Erythroblast (primary cell): ENCODE measurements around the gene CLEC1A.

Source experiments
- GATA1 ChIP-seq: IDR thresholded peaks from 2 replicates; pipeline ENCODE4 v1.6.1; 2011; ENCODE audit warnings: low read depth, mild to moderate bottlenecking, control low read depth, low read length, moderate library complexity
- POLR2A ChIP-seq: IDR thresholded peaks from 2 replicates; pipeline ENCODE4 v1.6.1; 2011; ENCODE audit warnings: mild to moderate bottlenecking, low read length

GRCh38 chr12:10068644-10069043 is 30.1 kb downstream of the CLEC1A start:
- no peak for TF ChIP-seq POLR2A
- no peak for TF ChIP-seq GATA1
